CD14-positive monocyte (primary cell): Measurements from ENCODE around the gene CANX. TPM values are rescaled to one million over a fixed set of nuclear protein-coding genes. Genes with fewer than 3 reads are reported as not detected.

Experiments
- DNase-seq, 3 donors: peaks; one replicate each; pipeline ENCODE4 v3.0.0-alpha.2; 2011 to 2022
- H2AFZ ChIP-seq: 2 replicates; pipeline ENCODE4 v1.6.0; 2012; ENCODE audit warnings: mild to moderate bottlenecking, low read depth, low read length, inconsistent platforms; ENCODE audit not compliant: insufficient read depth, poor library complexity, severe bottlenecking
- H3K27ac ChIP-seq, 2 donors: 1 replicate in 1 of 2; 2 replicates in 1 of 2; pipeline ENCODE4 v1.5.1; 2012 to 2013; ENCODE audit warnings: low read length in 2 of 2, control low read depth in 1 of 2, inconsistent platforms in 1 of 2, low read depth in 1 of 2, mild to moderate bottlenecking in 1 of 2
- H3K27me3 ChIP-seq, 2 donors: one replicate each; pipeline versions ENCODE4 v1.6.0 to v1.6.1; 2011 to 2013; ENCODE audit warnings: low read length in 2 of 2; ENCODE audit not compliant: control insufficient read depth in 2 of 2, insufficient read depth in 2 of 2
- H3K36me3 ChIP-seq, 2 donors: replicated peaks in 1 of 2; 1 replicate in 1 of 2; 2 replicates in 1 of 2; pipeline versions ENCODE4 v1.5.1 to v1.6.1; 2012 to 2013; ENCODE audit warnings: low read length in 2 of 2, control low read depth in 1 of 2, inconsistent platforms in 1 of 2, mild to moderate bottlenecking in 1 of 2; ENCODE audit not compliant: insufficient read depth in 2 of 2, control insufficient read depth in 1 of 2
- H3K4me1 ChIP-seq, 2 donors: 1 replicate in 1 of 2; 2 replicates in 1 of 2; pipeline versions ENCODE4 v1.5.1 to v1.6.1; 2012 to 2013; ENCODE audit warnings: low read length in 2 of 2, control low read depth in 1 of 2, inconsistent platforms in 1 of 2, mild to moderate bottlenecking in 1 of 2, moderate library complexity in 1 of 2; ENCODE audit not compliant: insufficient read depth in 2 of 2, control insufficient read depth in 1 of 2
- H3K4me2 ChIP-seq: replicated peaks from 2 replicates; pipeline ENCODE3; 2012; ENCODE audit warnings: low read length, moderate library complexity, mild to moderate bottlenecking; ENCODE audit not compliant: poor library complexity, severe bottlenecking; ENCODE audit errors: extremely low read depth
- H3K4me3 ChIP-seq, 3 experiments: fragments of 200-600 bp in 1 of 3; sonication (generic) in 1 of 3; replicated peaks in 1 of 3; 1 replicate in 2 of 3; 2 replicates in 1 of 3; pipeline ENCODE4 v1.5.1; 2011 to 2013; ENCODE audit warnings: low read length in 3 of 3, mild to moderate bottlenecking in 3 of 3, control low read depth in 2 of 3, low read depth in 2 of 3, inconsistent platforms in 1 of 3, moderate library complexity in 1 of 3
- H3K79me2 ChIP-seq: 2 replicates; pipeline ENCODE4 v1.6.0; 2012; ENCODE audit warnings: mild to moderate bottlenecking, control low read depth, inconsistent platforms, low read length, moderate library complexity; ENCODE audit not compliant: insufficient read depth
- H3K9ac ChIP-seq: 2 replicates; pipeline ENCODE4 v1.6.0; 2017; ENCODE audit warnings: low read length, mild to moderate bottlenecking; ENCODE audit not compliant: insufficient read depth, poor library complexity, severe bottlenecking
- H3K9me3 ChIP-seq, 2 donors: replicated peaks in 1 of 2; 1 replicate in 1 of 2; 2 replicates in 1 of 2; pipeline versions ENCODE4 v1.5.1 to v1.6.1; 2012 to 2013; ENCODE audit warnings: low read length in 2 of 2, control low read depth in 1 of 2; ENCODE audit not compliant: control insufficient read depth in 1 of 2, insufficient read depth in 1 of 2
- H4K20me1 ChIP-seq: 2 replicates; pipeline ENCODE4 v1.6.0; 2012; ENCODE audit warnings: mild to moderate bottlenecking, low read length, control low read depth, moderate library complexity; ENCODE audit not compliant: insufficient read depth
- H3K27ac Mint-ChIP-seq, 7 donors: one replicate each; pipeline ENCODE4 v1.8.0; 2020; ENCODE audit warnings: mild to moderate bottlenecking in 7 of 7, mixed read lengths in 7 of 7, moderate library complexity in 6 of 7, inconsistent platforms in 2 of 7
- H3K27me3 Mint-ChIP-seq, 3 donors: one replicate each; pipeline ENCODE4 v1.8.0; 2021 to 2022; ENCODE audit warnings: low read depth in 3 of 3, mild to moderate bottlenecking in 3 of 3, mixed read lengths in 3 of 3, moderate library complexity in 3 of 3, inconsistent platforms in 1 of 3
- H3K36me3 Mint-ChIP-seq, 2 donors: one replicate each; pipeline ENCODE4 v1.8.0; 2020; ENCODE audit warnings: mixed read lengths in 2 of 2, inconsistent platforms in 1 of 2, mild to moderate bottlenecking in 1 of 2
- H3K4me1 Mint-ChIP-seq: one replicate; pipeline ENCODE4 v1.8.0; 2020; ENCODE audit warnings: mild to moderate bottlenecking, mixed read lengths
- H3K4me3 Mint-ChIP-seq, 2 donors: one replicate each; pipeline ENCODE4 v1.8.0; 2020; ENCODE audit warnings: mild to moderate bottlenecking in 2 of 2, mixed read lengths in 2 of 2, moderate library complexity in 1 of 2
- H3K9me3 Mint-ChIP-seq, 7 donors: one replicate each; pipeline ENCODE4 v1.8.0; 2020 to 2022; ENCODE audit warnings: mixed read lengths in 7 of 7, mild to moderate bottlenecking in 6 of 7, moderate library complexity in 6 of 7, inconsistent platforms in 2 of 7
- CTCF ChIP-seq: fragments of 200-600 bp; IDR thresholded peaks from one replicate; pipeline ENCODE4 v1.8.0; 2022; ENCODE audit warnings: antibody characterized with exemption, mild to moderate bottlenecking
- WGBS: methylation state at CpG from one replicate; pipeline ENCODE4 v1.1.5; 2013; ENCODE audit warnings: missing lambda C conversion rate; ENCODE audit not compliant: insufficient coverage; 5-methylcytosine and 5-hydroxymethylcytosine counted together
- intact Hi-C, 2 donors: fragments of 100-400 bp; cut with micrococcal nuclease; formaldehyde crosslinking; loops; one replicate each; pipeline versions ENCODE4 v1.15.0 to v1.15.1; 2023
- polyA plus RNA-seq, 3 donors: library from polyadenylated mRNA; depleted of rRNA in 1 of 3; unstranded in 2 of 3; stranded (reverse) in 1 of 3; fragments of 300-500 nt in 2 of 3; fragments of >200 nt in 1 of 3; fragmentation: Illumina TruSeq in 2 of 3; gene quantifications; 1 replicate in 2 of 3; 2 replicates in 1 of 3; pipeline ENCODE4 v1.2.3, GENCODE V29; 2012 to 2021

Gene CANX
- polyA plus RNA-seq, 3 donors, result 78.1 to 368 (median 259) TPM

GRCh38 chr5:179668391-179668790, 30.4 kb upstream of the CANX start:
- WGBS, result 72% methylated on average over 7 of the region's 7 CpGs
- peak overlapping the region in 2 of 7 donors; percentile 10 to 63 for H3K27ac Mint-ChIP-seq
- H3K9me3 Mint-ChIP-seq, result peaks cover 0 to 5% (median 0%) of the 10 kb centered on the region in 7 donors

More at GRCh38 chr5:179668391-179668790, 30.4 kb upstream of the CANX start:
- no peaks in the 10 kb centered on the region for H3K79me2 ChIP-seq
- Mint-ChIP-seq H3K4me3 (no peak overlapping the region), H3K36me3 (peaks cover 18 to 21% of the 10 kb centered on the region in 2 donors), H3K4me1 (peaks cover 7% of the 10 kb centered on the region), H3K27me3 (peaks cover 0 to 7% (median 0%) of the 10 kb centered on the region in 3 donors)
- H3K4me1 ChIP-seq, result no peaks in the 10 kb centered on the region
- peak; percentile 41 to 62 (median 61) for DNase-seq
- no peaks in the 10 kb centered on the region for H4K20me1 ChIP-seq
- peak; percentile 83 for TF ChIP-seq CTCF
- H3K27ac ChIP-seq, result no peak overlapping the region
- peaks cover 8 to 14% of the 10 kb centered on the region in 2 donors for H3K36me3 ChIP-seq
- H3K4me2 ChIP-seq, result no peak overlapping the region
- no peaks in the 10 kb centered on the region for H3K9me3 ChIP-seq
- H2AFZ ChIP-seq, result no peak overlapping the region
- H3K4me3 ChIP-seq, result no peak overlapping the region
- intact Hi-C loops, result no loop called here
- H3K27me3 ChIP-seq, result no peaks in the 10 kb centered on the region
- H3K9ac ChIP-seq, result no peak overlapping the region
